ENCODE measurements around the gene ITPK1. TPM values are rescaled to one million over a fixed set of nuclear protein-coding genes. Genes with fewer than 3 reads are reported as not detected.

Gene ITPK1
- total RNA-seq, 1 experiment from 2014 or later, result 38.5 TPM

- BruUV-seq (replicated peaks), result no TSS peak
- intact Hi-C loops (cut with micrococcal nuclease; ENCODE audit: unreplicated experiment), result no loop called here
- H3K36me3 ChIP-seq (ENCODE audit: insufficient read depth, low read length, poor library complexity, severe bottlenecking), result no peaks in the 10 kb centered on the region
- H3K4me1 ChIP-seq (ENCODE audit: insufficient read depth, low read length, poor library complexity, severe bottlenecking), result peaks cover 10% of the 10 kb centered on the region
- POLR2A ChIA-PET (ENCODE audit: low non-redundant PET), result no interaction called here
- H3K27me3 ChIP-seq (replicated peaks; ENCODE audit: insufficient read depth, low read depth, low read length, poor library complexity), result no peaks in the 10 kb centered on the region
- no peak overlapping the region for H3K27ac ChIP-seq (ENCODE audit: low read depth, low read length, poor library complexity, severe bottlenecking)
- H3K4me3 ChIP-seq (ENCODE audit: low read depth, low read length, poor library complexity, severe bottlenecking), result no peak overlapping the region
- H3K9me3 ChIP-seq (ENCODE audit: low read depth, low read length, poor library complexity, severe bottlenecking), result no peaks in the 10 kb centered on the region
- CTCF ChIA-PET, result no interaction called here
- TF ChIP-seq CTCF (conservative IDR thresholded peaks at IDR 0.05; ENCODE audit: low read depth, low read length) (no peak), EZH2 (IDR thresholded peaks at IDR 0.05; ENCODE audit: borderline replicate concordance, low read depth, low read length, poor library complexity, severe bottlenecking) (no peak)
- DNase-seq (ENCODE audit: low spot score), result peak; percentile 33
These were observed 129.2 kb downstream of the ITPK1 start for GRCh38 chr14:92986254-92987147.

GRCh38 chr14:92985521-92985920 is 130.2 kb downstream of the ITPK1 start:
- H3K27ac ChIP-seq (ENCODE audit: low read depth, low read length, poor library complexity, severe bottlenecking), result no peak overlapping the region
- POLR2A ChIA-PET (ENCODE audit: low non-redundant PET), result no interaction called here
- DNase-seq (ENCODE audit: low spot score), result no peak
- H3K9me3 ChIP-seq (ENCODE audit: low read depth, low read length, poor library complexity, severe bottlenecking), result no peaks in the 10 kb centered on the region
- no peaks in the 10 kb centered on the region for H3K27me3 ChIP-seq (replicated peaks; ENCODE audit: insufficient read depth, low read depth, low read length, poor library complexity)
- no peak overlapping the region for H3K4me3 ChIP-seq (ENCODE audit: low read depth, low read length, poor library complexity, severe bottlenecking)
- no peaks in the 10 kb centered on the region for H3K36me3 ChIP-seq (ENCODE audit: insufficient read depth, low read length, poor library complexity, severe bottlenecking)
- peaks cover 10% of the 10 kb centered on the region for H3K4me1 ChIP-seq (ENCODE audit: insufficient read depth, low read length, poor library complexity, severe bottlenecking)
- BruUV-seq (replicated peaks), result no TSS peak
- CTCF ChIA-PET, result no interaction called here
- TF ChIP-seq CTCF (conservative IDR thresholded peaks at IDR 0.05; ENCODE audit: low read depth, low read length) (no peak), EZH2 (IDR thresholded peaks at IDR 0.05; ENCODE audit: borderline replicate concordance, low read depth, low read length, poor library complexity, severe bottlenecking) (no peak)
- intact Hi-C loops (cut with micrococcal nuclease; ENCODE audit: unreplicated experiment), result no loop called here

GRCh38 chr14:92984896-92985295 is 130.8 kb downstream of the ITPK1 start:
- no peaks in the 10 kb centered on the region for H3K36me3 ChIP-seq (ENCODE audit: insufficient read depth, low read length, poor library complexity, severe bottlenecking)
- no peak overlapping the region for H3K27ac ChIP-seq (ENCODE audit: low read depth, low read length, poor library complexity, severe bottlenecking)
- intact Hi-C loops (cut with micrococcal nuclease; ENCODE audit: unreplicated experiment), result no loop called here
- H3K4me1 ChIP-seq (ENCODE audit: insufficient read depth, low read length, poor library complexity, severe bottlenecking), result peaks cover 10% of the 10 kb centered on the region
- no peak for TF ChIP-seq EZH2 (IDR thresholded peaks at IDR 0.05; ENCODE audit: borderline replicate concordance, low read depth, low read length, poor library complexity, severe bottlenecking)
- TF ChIP-seq CTCF (conservative IDR thresholded peaks at IDR 0.05; ENCODE audit: low read depth, low read length), result no peak
- H3K27me3 ChIP-seq (replicated peaks; ENCODE audit: insufficient read depth, low read depth, low read length, poor library complexity), result no peaks in the 10 kb centered on the region
- BruUV-seq (replicated peaks), result no TSS peak
- H3K4me3 ChIP-seq (ENCODE audit: low read depth, low read length, poor library complexity, severe bottlenecking), result no peak overlapping the region
- ChIA-PET CTCF (no interaction called here), POLR2A (ENCODE audit: low non-redundant PET) (no interaction called here)
- DNase-seq (ENCODE audit: low spot score), result no peak
- H3K9me3 ChIP-seq (ENCODE audit: low read depth, low read length, poor library complexity, severe bottlenecking), result no peaks in the 10 kb centered on the region

Data from A673 (cell line).